ENCODE measurements around the gene SPATA22. TPM values are rescaled to one million over a fixed set of nuclear protein-coding genes. Genes with fewer than 3 reads are reported as not detected.
"Not testable (repeated sequence)": the region's sequence is repeated elsewhere in the genome, so short reads cannot be mapped to it uniquely, and the experiment has no call there.

The SPATA22 gene
- total RNA-seq, 1 donor from 2014 or later, result not detected

DNA sequence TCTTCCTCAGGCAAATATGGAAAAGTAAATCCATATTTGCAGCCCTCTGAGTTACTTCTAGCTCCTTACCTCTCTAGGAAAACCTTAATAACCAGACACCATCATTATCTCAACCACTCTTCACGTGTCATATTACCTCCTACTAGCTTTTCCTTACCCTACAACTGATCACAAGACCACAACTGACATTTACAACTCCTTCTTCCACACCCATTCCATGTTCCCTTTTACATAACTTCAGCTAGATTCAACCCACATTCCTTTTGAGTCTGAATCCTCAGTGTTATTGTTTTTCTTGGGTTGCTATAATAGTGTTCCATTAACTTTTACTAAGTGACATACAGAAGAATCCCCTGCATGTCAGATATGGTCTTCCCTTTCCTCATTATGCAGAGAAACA, 33.3 kb downstream of the SPATA22 start:
- Mint-ChIP-seq H3K27ac (ENCODE audit: unreplicated experiment) (no peak overlapping the region), H3K4me1 (ENCODE audit: low read depth, unreplicated experiment) (no peaks in the 10 kb centered on the region), H3K4me3 (ENCODE audit: unreplicated experiment) (no peak overlapping the region), H3K27me3 (ENCODE audit: low read depth, unreplicated experiment) (peaks cover 10% of the 10 kb centered on the region), H3K9me3 (ENCODE audit: unreplicated experiment) (peaks cover 2% of the 10 kb centered on the region), H3K36me3 (ENCODE audit: low read depth, unreplicated experiment) (no peaks in the 10 kb centered on the region)
- no peaks in the 10 kb centered on the region for H3K9me3 ChIP-seq (ENCODE audit: insufficient read depth, low read depth, low read length)
- no peak for FAIRE-seq
- H4K20me1 ChIP-seq (ENCODE audit: insufficient read depth, low read length), result no peaks in the 10 kb centered on the region
- H3K4me1 ChIP-seq (ENCODE audit: insufficient read depth, low read length), result no peaks in the 10 kb centered on the region
- DNase-seq (ENCODE audit: low read depth), result no peak
- no peak for TF ChIP-seq EZH2 (IDR thresholded peaks at IDR 0.05; ENCODE audit: insufficient read depth, low read length)
- TF ChIP-seq, protein P1, sequence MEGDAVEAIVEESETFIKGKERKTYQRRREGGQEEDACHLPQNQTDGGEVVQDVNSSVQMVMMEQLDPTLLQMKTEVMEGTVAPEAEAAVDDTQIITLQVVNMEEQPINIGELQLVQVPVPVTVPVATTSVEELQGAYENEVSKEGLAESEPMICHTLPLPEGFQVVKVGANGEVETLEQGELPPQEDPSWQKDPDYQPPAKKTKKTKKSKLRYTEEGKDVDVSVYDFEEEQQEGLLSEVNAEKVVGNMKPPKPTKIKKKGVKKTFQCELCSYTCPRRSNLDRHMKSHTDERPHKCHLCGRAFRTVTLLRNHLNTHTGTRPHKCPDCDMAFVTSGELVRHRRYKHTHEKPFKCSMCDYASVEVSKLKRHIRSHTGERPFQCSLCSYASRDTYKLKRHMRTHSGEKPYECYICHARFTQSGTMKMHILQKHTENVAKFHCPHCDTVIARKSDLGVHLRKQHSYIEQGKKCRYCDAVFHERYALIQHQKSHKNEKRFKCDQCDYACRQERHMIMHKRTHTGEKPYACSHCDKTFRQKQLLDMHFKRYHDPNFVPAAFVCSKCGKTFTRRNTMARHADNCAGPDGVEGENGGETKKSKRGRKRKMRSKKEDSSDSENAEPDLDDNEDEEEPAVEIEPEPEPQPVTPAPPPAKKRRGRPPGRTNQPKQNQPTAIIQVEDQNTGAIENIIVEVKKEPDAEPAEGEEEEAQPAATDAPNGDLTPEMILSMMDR (IDR thresholded peaks at IDR 0.05; ENCODE audit: insufficient read depth, low read depth, low read length), result no peak
- H3K27ac ChIP-seq (ENCODE audit: low read depth, low read length), result no peak overlapping the region
- no peak overlapping the region for H3K4me3 ChIP-seq (ENCODE audit: insufficient read depth, low read depth, low read length)
- no peaks in the 10 kb centered on the region for H3K36me3 ChIP-seq (ENCODE audit: insufficient read depth, low read length)
- H3K79me2 ChIP-seq (ENCODE audit: insufficient read depth, low read length), result no peaks in the 10 kb centered on the region
- H3K9ac ChIP-seq (ENCODE audit: low read length), result no peak overlapping the region
- no peak overlapping the region for H2AFZ ChIP-seq (ENCODE audit: low read depth, low read length)
- H3K27me3 ChIP-seq (ENCODE audit: insufficient read depth, low read length), result no peaks in the 10 kb centered on the region
- no peak overlapping the region for H3K4me2 ChIP-seq (ENCODE audit: low read length)

DNA sequence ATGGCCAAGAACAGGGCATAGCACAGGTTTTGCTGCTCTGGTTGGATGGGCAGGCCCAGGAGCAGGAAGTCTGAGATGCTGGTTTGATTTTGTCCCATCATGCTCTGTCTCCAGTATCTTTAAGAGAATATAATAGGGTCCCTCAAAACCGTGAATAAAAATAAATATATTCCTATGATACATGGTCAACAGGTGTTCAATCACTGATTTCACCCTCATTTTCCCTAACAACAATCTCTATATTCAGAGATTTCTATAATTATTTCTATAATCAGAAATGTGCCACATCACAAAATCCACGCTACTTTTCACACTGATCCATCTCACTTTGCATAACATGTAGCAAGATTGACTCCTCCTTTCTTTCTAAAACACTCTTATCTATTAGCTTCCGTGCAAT, 37.9 kb downstream of the SPATA22 start, which contains the start of gene OR1E2:
Gene OR1E2, minus strand, starts transcription at position 101 of the 400 bp plus-strand sequence. Its CDS starts 0 bp downstream, at position 101.
- H3K4me1 Mint-ChIP-seq (ENCODE audit: low read depth, unreplicated experiment), result no peaks in the 10 kb centered on the region
- peaks cover 6% of the 10 kb centered on the region for H3K9me3 Mint-ChIP-seq (ENCODE audit: unreplicated experiment)
- no peak within 1 kb of the TSS for H3K4me2 ChIP-seq (ENCODE audit: low read length)
- H3K27me3 ChIP-seq (ENCODE audit: insufficient read depth, low read length), result no peaks in the 10 kb centered on the region
- no peaks in the 10 kb centered on the region for H3K4me1 ChIP-seq (ENCODE audit: insufficient read depth, low read length)
- no peaks in the 10 kb centered on the region for H4K20me1 ChIP-seq (ENCODE audit: insufficient read depth, low read length)
- no peak within 1 kb of the TSS for H3K9ac ChIP-seq (ENCODE audit: low read length)
- DNase-seq (ENCODE audit: low read depth) (no peak), FAIRE-seq (no peak)
- no peak within 1 kb of the TSS for H3K27ac Mint-ChIP-seq (ENCODE audit: unreplicated experiment)
- H3K4me3 Mint-ChIP-seq (ENCODE audit: unreplicated experiment), result no peak within 1 kb of the TSS
- H3K27me3 Mint-ChIP-seq (ENCODE audit: low read depth, unreplicated experiment), result peaks cover 3% of the 10 kb centered on the region
- TF ChIP-seq, protein P1 (IDR thresholded peaks at IDR 0.05; ENCODE audit: insufficient read depth, low read depth, low read length), result no peak
- no peak for TF ChIP-seq EZH2 (IDR thresholded peaks at IDR 0.05; ENCODE audit: insufficient read depth, low read length)
- H3K79me2 ChIP-seq (ENCODE audit: insufficient read depth, low read length), result no peaks in the 10 kb centered on the region
- no peak within 1 kb of the TSS for H3K4me3 ChIP-seq (ENCODE audit: insufficient read depth, low read depth, low read length)
- no peaks in the 10 kb centered on the region for H3K9me3 ChIP-seq (ENCODE audit: insufficient read depth, low read depth, low read length)
- H3K36me3 ChIP-seq (ENCODE audit: insufficient read depth, low read length), result no peaks in the 10 kb centered on the region
- H2AFZ ChIP-seq (ENCODE audit: low read depth, low read length), result no peak within 1 kb of the TSS
- H3K36me3 Mint-ChIP-seq (ENCODE audit: low read depth, unreplicated experiment), result no peaks in the 10 kb centered on the region
- H3K27ac ChIP-seq (ENCODE audit: low read depth, low read length), result no peak within 1 kb of the TSS

DNA sequence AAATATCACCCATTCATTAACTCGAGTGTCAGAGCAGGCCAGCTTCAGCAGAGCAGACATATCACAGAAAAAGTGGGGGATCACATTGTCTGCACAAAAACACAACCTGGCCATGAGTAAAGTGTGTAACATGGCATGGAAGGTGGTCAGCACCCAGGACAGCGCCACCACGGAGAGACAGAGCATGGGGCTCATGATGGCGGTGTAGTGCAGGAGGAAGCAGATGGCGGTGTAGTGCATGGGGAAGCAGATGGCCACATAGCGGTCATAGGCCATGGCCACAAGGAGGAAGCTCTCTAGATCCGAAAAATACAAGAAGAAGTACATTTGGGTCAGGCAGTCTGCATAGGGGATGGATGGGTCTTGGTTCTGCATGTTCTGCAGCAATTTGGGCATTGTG, 38.4 kb downstream of the SPATA22 start:
- not testable (repeated sequence) for H3K36me3 ChIP-seq (ENCODE audit: insufficient read depth, low read length); H3K79me2 ChIP-seq (ENCODE audit: insufficient read depth, low read length); H4K20me1 ChIP-seq (ENCODE audit: insufficient read depth, low read length); H3K27ac ChIP-seq (ENCODE audit: low read depth, low read length); H3K9me3 Mint-ChIP-seq (ENCODE audit: unreplicated experiment); H3K9me3 ChIP-seq (ENCODE audit: insufficient read depth, low read depth, low read length); H3K27me3 Mint-ChIP-seq (ENCODE audit: low read depth, unreplicated experiment); H2AFZ ChIP-seq (ENCODE audit: low read depth, low read length); H3K4me1 Mint-ChIP-seq (ENCODE audit: low read depth, unreplicated experiment); H3K27ac Mint-ChIP-seq (ENCODE audit: unreplicated experiment); FAIRE-seq; H3K4me2 ChIP-seq (ENCODE audit: low read length); H3K36me3 Mint-ChIP-seq (ENCODE audit: low read depth, unreplicated experiment); H3K4me1 ChIP-seq (ENCODE audit: insufficient read depth, low read length); H3K27me3 ChIP-seq (ENCODE audit: insufficient read depth, low read length); DNase-seq (ENCODE audit: low read depth); H3K4me3 Mint-ChIP-seq (ENCODE audit: unreplicated experiment); H3K9ac ChIP-seq (ENCODE audit: low read length); H3K4me3 ChIP-seq (ENCODE audit: insufficient read depth, low read depth, low read length)

All from astrocyte (in vitro differentiated cells and primary cell).